ENCODE data around the gene C20orf144.

Gene C20orf144

DNA sequence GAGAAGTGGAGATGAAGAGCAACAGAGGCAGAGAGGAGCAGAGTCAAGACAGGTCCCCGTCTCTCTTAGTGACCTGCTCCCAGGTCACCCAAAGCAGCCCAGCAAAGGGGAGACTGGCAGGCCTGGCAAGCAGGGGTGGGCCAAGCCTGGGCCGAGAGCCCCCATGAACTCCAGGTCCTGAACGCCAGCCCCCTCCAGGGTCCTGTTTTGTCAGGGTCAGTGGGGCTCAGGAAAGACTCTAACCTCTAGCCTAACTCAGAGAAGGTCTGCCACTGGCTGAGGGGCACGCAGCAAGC lies 10.9 kb downstream of the C20orf144 start:
- in situ Hi-C loops (cut with MboI; ENCODE audit: low pct_unique_long_range_greater_than_20kb, low sequenced_read_pairs), result loop anchor here (25.0 kb wide), 1 partner anchor 211 kb away; no protein-coding TSS in a partner anchor
- DNase-seq, result no peak

DNA sequence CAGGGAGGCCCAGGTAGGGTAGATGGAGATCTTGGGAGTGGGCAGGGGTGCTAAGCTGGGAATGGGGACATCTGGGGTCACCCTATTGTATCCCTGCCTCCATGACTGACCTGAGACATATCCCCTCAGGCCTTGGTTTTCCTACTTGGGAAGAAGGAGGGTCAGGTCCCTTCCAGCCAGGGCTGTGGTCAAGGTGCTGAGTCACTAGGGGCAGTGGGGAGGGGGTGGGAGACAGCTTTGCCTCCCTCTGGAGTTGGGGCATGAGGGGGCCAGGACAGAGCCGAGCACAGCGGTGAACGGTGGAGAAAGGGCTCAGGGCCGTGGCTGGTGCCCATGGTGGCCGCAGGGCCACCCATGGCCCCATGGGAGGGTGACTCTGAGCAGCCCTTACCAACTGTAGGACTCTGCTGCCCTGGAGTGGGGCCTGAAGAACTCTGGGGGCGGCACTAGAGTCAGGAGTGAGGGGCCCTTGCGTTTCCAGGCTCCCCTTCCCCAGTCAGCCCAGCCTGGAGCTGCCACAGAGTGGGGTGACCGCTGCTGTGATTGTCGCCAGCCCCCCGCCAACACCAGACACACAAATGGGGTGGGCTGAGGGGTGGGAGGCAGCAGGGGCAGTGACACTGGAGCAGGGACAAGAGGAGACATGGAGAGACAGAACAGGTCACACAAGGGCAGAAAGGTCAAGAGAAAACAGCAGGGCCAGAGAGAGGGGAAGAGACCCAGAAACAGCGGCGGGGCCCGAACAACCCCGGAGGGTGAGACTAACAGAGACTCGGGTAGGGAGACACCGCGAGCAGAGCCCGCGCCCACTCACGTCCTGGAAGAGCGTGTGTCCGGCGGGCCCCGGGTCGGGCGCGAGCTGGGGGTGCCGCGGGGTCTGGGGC lies 11.5 kb downstream of the C20orf144 start:
- DNase-seq, result no peak
- in situ Hi-C loops (cut with MboI; ENCODE audit: low pct_unique_long_range_greater_than_20kb, low sequenced_read_pairs), result loop anchor here (25.0 kb wide), 1 partner anchor 211 kb away; no protein-coding TSS in a partner anchor

DNA sequence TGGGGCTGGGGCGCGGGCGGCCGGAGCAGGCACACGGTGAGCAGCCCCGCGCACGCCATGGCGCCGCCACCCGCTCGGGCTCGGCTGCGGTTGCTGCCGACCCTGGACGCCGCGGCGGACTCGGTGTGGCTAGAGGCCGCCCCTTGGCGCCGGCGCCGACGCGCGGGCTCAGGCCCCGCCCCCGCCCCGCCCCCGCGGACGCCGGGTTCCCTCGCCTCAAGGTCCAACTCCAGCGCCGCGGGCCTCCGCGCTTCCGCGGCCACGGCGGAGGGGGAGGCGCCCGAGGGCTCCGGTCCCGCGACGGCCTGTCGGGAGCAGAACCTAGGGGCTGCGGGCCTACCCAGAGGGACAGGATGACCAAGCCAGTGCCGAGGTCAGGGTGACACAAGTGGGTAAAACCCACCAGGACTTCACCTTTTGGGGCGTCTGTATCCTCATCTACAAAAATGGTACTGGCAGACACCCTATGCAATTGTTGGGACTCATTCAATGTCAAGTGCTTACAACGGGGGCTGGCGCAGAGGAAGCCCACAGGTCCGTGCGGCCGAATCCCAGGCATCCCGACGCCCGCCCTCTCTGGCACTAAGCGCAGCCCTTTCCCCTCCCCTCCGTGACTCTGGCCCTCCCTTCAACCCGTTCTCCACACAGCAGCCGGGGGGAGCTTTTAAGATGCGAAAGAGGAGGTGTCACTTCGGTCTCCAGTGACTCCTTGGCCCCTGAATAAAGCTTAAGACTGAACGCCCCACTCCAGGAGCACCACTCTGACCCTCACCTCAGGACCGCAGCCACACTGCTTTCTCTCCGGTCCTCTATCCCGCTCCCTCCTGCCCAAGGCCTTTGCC lies 12.4 kb downstream of the C20orf144 start, which contains the start of gene NECAB3:
Gene NECAB3, minus strand, starts transcription at position 135 of the 842 bp plus-strand sequence. Its CDS starts 76 bp downstream, at position 59.
- in situ Hi-C loops (cut with MboI; ENCODE audit: low pct_unique_long_range_greater_than_20kb, low sequenced_read_pairs), result loop anchor here (25.0 kb wide), 1 partner anchor 212 kb away; no protein-coding TSS in a partner anchor
- peak; percentile 69 for DNase-seq

DNA sequence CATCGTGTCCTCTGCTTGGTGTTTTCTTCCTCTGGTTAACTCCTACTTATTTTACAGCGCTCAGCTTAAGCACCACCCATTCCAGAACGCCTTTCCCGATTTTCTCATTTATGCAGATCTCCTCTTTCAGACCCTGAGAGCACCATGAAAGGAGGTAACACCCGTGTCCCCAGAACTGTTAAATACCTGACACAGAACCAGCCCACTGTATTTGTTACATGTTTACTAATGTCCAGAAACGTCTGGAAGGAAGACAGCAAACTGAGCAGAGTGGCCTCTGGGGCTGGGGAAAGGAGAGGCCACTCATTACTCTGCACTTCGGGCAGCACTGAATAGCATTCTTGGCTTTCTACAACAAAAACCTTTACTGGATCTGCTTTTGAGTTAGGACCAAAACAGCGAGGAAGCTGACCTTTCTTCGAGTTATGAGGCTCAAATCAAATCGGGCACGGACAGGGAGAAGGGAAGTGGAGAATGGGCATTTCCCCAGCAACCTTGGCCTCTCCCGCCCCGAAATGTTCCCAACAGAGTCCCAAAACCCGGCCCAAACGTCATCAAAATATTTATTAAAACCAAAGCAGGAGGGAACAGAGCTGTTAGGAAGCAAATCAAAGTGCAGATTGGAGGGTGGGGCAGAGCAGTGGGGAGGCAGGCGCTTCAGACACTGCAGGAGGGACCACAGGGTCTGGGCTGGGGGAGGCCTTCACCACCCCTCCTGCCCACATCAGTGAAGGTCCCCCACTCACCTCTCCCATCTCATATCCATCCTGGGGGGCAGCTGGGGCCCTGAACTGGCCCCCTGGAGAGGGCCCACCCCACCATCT lies 13.2 kb downstream of the C20orf144 start:
- no peak for DNase-seq
- in situ Hi-C loops (cut with MboI; ENCODE audit: low pct_unique_long_range_greater_than_20kb, low sequenced_read_pairs), result no loop called here

DNA sequence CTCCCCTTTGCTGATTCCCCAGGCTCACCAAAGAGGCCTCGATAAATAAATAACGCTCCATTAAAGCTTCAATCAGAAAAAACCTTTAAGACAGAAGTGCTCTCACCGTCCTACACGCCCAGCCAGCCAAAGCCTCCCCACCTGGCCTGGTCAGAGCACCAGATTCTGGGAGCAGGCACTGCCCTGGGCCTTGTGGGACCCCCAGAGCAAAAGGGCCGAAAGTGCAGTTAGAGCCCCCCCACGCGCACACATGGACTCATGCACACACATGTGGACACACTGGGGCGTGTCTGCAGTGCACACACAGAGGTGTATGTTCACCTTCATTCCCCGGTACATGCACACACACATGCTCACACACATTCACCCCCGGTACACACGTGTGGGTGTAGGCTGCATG lies 14.0 kb downstream of the C20orf144 start:
- in situ Hi-C loops (cut with MboI; ENCODE audit: low pct_unique_long_range_greater_than_20kb, low sequenced_read_pairs), result no loop called here
- DNase-seq, result no peak

DNA sequence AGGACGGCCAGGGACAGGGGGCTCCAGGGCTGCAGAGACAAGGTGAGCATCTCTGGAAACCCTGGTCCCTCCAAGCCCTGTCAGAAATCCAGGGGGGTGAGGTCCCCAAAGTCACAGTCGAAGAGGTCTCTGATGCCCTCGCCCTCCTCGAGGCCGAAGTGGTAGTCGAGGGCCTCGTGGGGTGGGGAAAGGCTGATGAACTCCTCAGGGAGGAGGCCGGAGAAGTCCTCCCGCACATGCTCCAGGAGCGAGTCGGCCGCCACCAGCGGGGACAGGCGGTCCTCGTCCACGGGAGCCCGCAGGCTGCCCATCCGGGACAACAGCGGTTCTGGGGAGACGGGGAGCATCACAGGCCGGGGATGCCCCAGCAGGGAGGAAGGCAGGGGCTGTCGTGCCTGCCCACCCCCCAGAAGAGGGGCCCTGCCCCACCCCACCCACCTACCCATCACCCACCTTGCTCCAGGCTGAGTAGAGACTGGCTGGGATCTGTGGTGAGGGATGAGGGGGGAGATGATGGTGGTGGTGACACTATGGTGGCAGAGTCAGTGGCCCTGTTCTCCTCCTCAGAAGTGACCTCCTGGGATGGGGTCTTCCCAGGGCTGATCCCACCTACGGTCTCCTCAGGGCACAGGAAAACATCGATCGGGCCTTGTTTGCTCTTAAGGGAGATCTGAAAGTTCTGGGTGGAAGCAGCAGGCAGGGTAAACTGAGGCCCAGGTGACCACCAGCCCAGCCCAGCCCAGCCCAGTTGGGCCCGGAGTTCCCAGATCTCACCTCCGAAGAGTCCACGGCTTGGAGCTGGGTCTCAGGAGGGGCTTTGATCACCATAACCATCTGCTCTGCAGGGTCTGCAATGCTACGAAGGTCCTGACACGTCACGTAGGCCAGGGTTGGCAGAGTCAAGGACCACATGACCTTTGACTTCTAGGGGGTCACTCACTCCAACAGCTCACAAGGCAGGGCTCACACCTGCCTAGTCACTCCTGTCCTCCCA lies 14.8 kb downstream of the C20orf144 start:
- in situ Hi-C loops (cut with MboI; ENCODE audit: low pct_unique_long_range_greater_than_20kb, low sequenced_read_pairs), result no loop called here

DNA sequence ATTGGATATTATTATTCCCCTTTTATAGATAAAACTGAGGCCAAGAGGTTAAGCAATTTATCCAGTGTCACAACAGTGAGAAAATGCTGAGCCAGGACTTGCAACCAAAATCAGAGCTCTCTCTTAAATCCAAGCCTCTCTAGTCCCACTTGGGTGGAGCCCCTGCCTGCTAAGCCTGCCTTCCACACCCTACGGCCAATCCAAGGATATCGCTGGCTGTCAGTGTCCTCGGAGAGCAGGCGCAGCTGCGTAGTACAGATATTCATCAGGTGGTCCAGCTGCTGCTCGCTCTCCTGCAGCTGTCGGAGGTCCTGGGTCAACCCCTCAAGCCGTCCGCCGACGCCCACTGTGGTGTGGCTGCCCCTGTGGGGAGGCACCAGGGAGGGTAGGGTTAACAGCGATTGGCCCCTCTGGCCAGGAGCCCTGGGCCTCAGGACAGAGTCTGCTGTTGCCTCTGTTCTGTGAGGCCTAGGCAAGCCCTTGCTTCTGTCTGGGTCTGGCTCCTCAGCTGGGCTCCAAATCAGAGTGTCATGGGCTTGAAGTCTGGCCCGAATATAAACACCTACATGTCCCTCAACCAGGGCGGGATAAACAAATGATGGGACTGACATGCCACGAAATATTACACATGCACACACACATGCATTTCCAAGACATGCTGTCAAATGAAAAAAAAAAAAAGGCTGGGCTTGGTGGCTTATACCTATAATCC lies 16.0 kb downstream of the C20orf144 start:
- DNase-seq, result no peak
- in situ Hi-C loops (cut with MboI; ENCODE audit: low pct_unique_long_range_greater_than_20kb, low sequenced_read_pairs), result no loop called here

More for the DNA sequence above, 14.8 kb downstream of the C20orf144 start:
- no peak for DNase-seq

DNA sequence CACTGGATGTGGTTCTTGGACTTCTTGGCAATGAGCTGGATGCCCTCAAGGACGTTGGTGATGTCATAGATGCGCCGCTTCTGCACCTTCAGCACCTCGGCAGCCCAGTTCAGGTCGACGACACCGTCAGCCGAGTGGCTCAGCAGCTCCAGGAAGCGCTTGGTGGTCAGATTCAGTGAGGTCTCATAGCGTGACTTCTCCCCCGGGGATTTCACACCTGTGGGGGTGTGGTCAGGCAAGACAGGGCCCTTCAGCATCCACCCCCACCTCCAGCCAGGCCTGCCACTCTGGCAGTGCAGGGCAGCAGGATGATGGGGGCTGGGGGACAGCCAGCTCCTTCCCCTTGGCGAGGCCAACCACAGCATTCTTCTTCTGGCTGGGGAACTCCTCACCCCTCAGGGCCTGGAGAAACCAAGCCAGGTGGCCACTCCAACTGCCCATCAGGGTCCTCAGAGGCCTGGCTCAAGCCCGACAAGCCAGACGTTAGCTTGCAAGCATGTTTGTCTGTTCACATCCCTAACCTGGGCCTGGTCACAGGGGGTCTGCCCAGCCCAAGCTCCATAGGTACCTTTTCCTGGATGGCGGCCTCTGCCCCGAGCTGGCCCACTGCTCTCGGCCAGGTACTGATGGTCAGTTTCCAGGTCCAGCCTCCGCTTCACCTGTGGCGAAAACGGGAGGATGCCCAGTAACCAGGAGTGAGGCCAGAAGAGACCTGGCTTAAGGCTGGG lies 17.8 kb downstream of the C20orf144 start:
- in situ Hi-C loops (cut with MboI; ENCODE audit: low pct_unique_long_range_greater_than_20kb, low sequenced_read_pairs), result no loop called here
- no peak for DNase-seq

DNA sequence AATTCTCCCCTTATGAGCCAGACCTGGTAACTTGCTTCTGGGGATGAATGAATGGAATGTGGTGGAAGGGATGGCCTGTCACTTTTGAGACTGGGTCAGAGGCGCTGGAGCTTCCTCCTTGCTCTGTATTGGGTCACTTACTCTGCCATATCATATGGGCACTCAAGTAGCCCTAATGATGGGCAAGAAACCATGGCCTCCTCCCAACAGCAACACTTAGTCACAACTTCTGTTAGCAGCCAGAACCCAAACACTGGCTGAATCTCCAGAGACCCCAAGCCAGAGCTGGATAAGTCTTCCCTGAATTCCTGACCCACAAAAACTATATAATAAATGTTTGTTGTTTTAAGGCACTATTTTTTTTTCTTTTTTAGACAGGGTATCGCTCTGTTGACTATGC lies 18.6 kb downstream of the C20orf144 start:
- in situ Hi-C loops (cut with MboI; ENCODE audit: low pct_unique_long_range_greater_than_20kb, low sequenced_read_pairs), result no loop called here
- DNase-seq, result no peak

DNA sequence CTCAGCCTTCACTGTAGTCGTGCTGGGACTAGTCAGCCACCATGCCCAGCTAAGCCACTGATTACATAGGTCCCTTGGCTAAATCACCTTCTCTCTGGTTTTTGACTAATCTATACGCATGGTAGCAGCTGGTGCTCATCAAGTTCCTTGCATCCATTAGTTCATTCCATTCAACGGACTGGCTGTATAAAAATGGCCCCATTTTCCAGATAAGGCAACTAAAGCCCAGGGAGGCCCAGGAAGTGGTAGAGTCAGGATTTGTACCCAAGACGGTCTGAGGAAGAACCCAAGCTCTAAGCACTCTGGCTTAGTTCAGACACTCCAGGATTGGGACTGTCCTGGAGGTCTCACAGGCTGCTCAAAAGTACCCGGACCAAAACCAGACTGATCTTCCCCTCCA lies 19.2 kb downstream of the C20orf144 start:
- DNase-seq, result no peak
- in situ Hi-C loops (cut with MboI; ENCODE audit: low pct_unique_long_range_greater_than_20kb, low sequenced_read_pairs), result no loop called here

DNA sequence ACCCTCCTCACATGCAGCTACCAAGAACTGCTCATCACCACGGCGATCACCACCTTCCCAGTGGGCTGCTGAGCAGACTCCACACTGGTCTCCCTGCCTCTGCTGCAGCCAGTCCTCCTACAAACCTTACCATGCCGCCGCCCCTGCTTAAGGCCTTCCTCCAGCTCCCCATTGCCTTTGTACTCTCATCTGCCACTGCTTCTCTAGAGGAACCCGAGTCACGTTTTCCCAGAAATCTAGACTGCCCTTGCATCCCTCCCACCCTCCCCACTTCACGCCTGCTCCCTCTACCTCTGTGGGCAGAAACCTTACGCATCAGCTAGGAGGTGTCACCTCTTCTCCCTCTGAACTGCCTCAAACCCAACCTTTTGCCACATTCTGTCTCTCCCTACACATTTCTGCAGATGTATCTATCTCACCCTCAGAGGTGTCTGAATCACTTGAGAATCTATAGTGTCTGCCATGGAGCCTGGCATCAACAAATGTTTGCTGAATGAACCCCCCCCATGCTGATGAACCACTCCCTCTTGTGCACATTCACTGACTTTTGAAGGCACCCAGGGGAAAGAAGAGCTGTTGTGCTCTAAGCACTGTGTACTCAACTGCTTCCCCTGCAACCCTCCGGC lies 19.7 kb downstream of the C20orf144 start:
- in situ Hi-C loops (cut with MboI; ENCODE audit: low pct_unique_long_range_greater_than_20kb, low sequenced_read_pairs), result no loop called here
- DNase-seq, result no peak

DNA sequence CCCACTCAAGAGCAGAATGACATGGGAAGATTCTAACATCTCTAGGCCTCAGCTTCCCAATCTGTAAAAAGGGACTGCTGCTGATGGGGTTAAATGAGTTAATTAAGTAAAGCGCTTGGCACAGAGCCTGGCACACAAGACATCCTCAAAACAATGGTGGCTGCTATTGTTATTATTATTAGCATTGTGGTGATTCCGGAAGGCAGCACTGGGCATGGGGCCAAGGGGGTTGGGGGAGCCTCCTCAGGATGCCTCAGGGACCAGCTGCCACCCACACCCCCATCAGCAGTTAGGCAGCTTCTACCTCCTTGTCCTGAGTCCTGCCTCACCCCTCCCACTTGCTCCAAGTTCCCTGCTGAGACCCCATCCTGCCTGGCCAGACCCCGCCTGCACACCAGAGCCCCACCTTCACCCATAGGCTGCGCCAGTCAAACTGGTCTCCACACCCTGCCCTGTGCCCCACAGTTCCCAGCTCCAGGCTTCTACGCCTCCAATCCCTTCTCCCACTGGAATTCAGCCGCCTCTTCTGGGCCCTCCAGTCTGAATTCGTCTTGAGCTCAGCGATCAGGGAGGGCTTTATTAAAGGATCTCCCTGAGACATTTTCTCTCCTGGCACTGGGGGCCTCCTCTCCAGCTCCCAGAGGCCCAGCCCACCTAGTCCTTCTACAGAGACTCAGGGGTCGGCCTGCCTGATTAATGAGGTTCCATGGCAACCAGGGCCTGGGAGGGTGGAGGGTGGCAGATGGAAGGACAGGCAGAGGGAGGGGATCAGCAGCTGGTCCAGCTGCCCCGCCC lies 22.6 kb downstream of the C20orf144 start:
- in situ Hi-C loops (cut with MboI; ENCODE audit: low pct_unique_long_range_greater_than_20kb, low sequenced_read_pairs), result no loop called here
- DNase-seq, result peak; percentile 19

DNA sequence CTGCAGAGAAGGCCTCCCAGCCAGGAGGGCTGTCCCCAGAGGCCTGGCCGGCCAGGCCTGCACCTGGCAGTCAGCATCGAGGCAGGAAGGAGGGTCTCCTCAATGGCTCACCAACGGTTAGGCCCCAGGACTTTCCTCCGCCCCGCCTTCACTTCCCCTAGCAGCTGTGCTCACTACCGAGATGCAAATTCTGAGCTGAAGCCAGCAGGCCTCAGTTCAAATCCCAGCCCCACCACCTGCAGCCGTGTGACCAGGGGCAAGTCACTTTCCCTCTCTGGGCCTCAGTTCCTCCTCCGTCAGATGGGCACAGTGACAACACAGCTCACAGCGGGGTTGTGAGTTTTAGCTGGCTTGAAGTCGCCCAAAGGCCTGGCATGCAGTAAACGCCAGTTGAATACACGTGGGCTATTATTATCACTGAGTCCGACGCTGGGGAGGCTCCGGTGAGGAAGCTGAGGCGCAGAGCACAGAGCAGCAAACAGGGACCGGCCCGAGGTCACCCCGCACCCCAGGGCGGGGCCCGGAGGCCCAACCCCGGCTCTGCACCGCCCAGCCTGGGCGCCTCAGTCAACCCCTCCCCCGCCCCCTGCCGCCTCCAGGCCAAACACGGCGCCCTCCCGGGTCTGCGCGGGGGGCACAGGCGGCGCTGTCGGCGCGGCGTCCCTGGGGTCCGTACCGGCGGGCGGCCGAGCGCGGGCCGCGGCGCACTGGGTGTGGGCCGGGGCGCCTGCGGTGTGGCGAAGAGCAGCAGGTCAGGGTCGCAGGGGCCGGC lies 23.4 kb downstream of the C20orf144 start:
- in situ Hi-C loops (cut with MboI; ENCODE audit: low pct_unique_long_range_greater_than_20kb, low sequenced_read_pairs), result no loop called here
- peak; percentile 54 for DNase-seq

DNA sequence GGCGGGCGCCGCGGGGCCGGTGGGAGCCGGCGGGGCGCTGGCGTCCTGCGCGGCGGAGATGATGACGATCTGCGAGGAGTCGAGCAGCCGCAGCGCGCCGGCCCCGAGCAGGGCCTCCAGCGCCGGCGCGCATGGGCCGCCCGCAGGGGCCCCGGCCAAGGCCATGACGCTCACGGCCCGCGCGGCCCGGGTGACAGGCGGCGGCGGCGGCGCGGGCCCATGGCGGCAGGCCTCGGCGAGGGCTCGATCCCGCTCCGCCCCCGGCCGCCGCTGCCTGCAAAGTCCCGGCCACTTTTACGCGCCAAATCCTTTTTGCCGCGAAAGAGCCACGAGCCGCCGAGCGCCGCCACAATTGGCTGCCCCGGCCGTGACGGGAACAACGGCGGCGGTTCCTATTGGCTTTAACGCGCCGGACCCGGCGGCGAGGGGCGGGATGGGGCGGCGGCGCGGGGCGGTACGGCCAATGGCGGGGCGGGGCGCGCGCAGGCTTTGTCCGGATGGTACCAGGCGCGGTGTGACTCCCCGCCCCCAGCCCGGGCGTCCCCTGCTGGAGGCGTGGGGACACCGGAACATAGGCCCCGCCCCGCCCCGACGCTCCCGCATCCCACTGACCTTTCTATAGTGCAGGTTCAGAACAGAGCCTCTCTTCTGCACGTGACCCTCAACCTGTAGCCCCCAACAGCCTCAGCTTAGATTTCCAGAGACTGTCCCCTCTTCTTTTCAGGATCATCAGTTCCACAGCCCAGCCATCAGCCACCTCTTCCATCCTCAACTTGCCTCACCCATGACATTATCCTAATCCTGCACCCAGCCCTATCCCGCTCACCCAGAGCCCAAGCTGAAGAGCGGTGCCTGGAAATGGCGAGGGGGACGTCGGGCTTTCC lies 24.2 kb downstream of the C20orf144 start, which contains the start of gene E2F1:
Gene E2F1, minus strand, starts transcription at position 286 of the 884 bp plus-strand sequence. Its CDS starts 121 bp downstream, at position 165.
- DNase-seq, result peak; percentile 88
- in situ Hi-C loops (cut with MboI; ENCODE audit: low pct_unique_long_range_greater_than_20kb, low sequenced_read_pairs), result no loop called here
